GM21717 (cell line): ENCODE results near the gene STK26.
"Not testable (repeated sequence)": the region's sequence is repeated elsewhere in the genome, so short reads cannot be mapped to it uniquely, and the experiment has no call there.

Source experiments
- ATAC-seq: cut with Tn5 transposase; IDR thresholded peaks from one replicate; pipeline ENCODE4 v1.9.1; 2021; ENCODE audit warnings: mild to moderate bottlenecking, moderate library complexity; ENCODE audit not compliant: unreplicated experiment

Gene STK26

DNA sequence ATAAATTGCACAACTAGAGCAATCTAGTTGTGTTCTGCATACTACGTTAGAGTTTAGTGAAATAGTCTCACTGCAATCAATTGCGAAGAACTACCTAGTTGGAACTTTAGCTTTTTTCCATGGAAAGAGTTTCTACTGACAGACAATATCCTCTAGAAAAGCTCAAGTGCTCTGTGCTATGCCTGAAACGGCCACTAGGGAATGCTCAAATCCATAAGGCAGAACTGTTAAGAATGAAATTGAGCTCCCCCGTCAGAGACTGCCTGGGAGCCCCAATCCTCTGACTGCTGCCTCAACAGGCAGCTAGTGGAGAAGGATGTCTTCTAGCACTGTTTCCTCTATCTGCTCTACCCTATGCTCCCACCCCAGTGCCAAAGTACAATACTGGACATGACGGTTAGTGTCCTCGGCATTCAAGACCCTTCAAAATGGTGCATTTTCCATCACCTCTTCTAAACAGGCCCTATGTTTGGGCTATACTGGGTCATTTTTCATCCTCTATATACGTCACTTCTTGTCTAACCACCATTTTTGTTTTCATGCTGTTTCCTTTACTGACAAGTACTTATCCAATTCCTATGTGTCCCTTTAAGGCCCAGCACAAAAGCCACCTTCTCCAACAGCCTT, 69.5 kb downstream of the STK26 start:
- ATAC-seq = peak; percentile 87

DNA sequence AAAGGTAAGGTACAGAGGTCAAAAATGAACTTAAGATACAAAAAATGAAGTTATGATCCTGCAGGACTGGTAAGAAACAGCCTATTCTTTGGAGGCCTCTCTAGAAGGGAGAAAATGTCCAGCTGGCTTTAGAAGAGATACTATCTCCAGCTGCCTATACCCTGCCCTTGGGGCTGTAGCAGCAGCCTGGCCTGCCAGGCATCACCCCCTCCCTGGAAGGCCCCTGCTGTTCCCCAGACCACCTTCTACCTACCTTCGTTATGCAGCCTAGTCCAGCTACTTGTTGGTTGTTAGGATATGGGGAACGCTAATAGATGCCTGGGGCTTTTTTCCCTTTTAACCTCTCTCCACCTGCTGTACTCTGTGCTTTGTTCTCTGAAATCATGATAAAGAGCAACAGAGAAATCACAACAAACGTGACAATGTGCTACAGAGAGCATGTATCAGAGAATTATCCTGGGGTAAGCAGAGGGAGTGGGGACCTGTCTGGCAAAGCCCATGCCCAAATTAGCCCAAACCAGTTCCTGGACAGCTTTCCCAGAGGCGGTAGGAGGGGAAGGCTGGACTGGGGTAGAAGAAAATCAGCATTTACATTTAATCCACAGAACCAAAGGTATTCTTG, 70.2 kb downstream of the STK26 start:
- ATAC-seq = no peak

DNA sequence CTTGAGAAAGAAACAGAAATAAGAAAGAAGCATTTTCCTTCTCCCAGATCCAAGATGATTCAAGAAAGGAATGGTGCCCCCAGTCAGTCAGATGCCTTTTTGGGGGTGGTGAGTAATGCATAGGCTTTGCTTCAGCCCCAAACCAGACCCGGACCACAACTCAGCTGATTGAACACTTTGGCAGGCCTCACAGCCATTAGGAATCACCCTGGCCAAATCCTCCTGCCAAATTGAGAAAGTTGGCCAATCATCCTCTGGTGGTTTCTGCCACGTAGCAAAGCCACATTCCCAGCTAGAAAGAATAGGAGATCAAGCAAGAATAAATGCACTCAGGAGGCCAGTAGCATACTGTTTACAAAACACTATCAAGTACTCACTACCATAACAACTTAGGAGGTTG, 71.1 kb downstream of the STK26 start:
- ATAC-seq = no peak

DNA sequence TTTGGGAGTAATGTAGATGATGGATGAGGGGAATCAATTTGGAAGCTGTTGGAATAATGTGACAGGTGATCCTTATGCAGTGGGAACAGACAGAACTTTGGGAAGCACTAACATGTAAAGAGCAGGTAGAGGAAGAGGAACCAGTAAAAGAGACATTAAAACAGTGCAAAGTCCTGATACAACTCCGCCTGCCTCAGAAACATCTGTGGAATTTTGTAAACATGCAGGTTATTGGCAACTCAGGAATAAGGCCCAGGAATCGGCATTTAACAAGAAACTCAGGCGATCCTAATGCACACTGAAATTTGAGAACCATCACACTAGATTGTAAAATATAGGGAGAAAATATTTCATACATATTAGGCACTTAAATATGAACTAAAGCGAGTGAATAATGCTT, 75.6 kb downstream of the STK26 start:
- not testable (repeated sequence) for ATAC-seq

DNA sequence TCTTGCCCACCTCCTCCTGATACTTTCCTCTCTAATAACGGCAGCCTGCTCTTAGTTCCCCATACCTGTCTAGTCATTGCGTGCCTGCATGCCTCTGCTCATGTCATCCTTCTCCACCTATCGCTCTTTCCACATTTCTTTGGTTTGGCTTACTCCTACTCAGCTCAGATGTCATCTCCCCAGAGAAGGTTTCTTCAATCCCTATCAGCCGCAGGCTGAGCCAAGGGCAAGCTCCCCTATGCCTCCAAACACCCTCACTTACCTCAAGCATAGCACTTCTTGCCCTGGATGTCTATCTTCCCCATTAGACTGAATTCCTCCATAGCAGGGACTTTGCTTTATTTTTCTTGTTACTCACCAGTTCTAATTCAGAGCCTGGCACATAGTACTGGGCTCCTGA, 78.1 kb downstream of the STK26 start:
- no peak for ATAC-seq

DNA sequence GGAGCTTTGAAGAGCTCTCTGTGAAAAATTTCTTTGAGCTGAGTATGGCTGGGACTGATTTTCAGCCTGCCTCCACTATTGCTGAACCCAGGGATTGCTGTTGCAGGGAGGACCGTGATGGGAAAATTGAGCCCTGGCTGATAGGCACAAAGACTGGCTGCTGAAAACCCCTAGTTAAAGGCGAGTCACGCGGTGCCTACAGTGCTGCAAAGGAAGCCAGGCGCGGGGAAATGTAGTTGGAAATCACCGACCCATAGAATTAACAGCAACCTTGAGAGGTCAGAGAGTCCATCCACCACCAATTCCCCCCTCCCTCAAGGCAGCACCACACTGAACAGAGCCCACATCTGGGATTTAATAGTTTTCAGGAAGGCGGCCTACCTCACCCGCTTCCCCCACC, 78.7 kb downstream of the STK26 start:
- no peak for ATAC-seq

DNA sequence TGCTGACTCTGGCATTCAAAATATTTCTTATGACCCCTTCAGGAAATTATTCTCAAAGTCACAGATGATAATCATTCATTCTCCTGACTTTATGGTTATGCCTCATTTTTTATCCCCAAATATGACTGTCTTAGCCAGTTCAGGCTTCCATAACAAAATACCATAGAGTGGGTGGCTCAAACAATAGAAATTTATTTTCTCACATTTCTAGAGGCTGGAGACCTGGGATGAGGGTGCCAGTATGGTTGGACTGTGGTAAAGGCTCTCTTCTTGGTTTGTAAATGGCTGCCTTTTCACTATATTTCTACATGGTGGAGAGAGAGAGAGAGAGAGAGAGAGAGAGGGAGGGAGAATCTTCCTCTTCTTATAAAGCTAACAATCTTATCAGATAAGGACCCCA, 84.2 kb downstream of the STK26 start:
- no peak for ATAC-seq

DNA sequence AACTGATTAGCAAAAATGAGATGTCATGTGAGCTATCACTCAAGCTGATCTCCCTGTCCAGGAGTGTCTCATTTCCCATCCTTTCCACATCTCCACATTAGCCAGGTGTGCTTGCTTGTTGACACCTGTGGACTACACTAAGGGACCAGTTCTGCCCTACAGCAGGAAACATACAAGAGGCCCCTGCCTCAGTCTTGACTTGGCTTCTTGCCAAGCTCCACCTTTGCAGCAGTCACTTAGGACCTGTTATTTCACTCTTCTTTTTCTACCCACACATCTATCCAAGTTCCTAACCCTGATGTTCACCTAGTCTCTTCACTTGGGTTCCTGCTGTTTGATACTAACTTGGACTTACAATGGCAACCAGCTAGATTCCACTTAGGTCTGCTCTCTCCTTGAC, 91.5 kb downstream of the STK26 start:
- no peak for ATAC-seq

DNA sequence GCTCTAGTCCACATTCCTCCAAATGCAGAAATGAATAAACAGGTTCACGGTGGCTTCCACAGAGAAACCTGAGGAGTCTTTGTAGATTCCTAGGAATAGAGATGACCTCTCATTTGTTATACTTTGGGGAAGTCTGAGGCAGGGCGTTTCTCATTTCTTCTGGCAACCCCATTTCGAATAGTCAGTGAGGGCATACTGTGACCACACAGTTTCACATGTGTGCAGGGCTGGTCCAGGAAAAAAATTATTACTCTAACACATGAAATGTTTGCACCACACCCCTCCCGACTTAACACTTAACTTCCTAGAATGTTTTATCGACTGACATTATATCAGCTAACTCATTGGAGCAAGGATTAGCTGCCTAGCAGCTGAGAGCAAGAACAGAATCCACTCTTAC, 92.7 kb downstream of the STK26 start:
- no peak for ATAC-seq

DNA sequence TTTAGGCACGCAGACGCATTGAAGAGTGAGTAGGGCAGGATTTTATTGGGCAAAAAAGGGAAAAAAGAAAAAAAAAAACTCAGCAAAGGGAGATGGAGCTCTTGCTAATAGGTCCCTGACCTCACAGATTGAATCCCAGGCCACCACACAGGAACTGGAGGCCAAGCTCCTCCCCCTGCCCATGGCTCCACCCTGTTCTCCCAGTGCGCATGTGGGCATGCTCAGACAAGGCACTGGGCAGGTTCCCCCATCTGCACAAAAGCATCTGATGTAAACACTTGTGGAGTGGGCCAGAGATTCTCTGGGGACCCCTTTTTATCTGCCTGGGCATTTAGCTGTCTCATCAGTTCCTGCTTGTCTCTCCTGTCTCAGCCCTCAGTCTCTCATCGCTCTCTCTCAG, 95.3 kb downstream of the STK26 start:
- ATAC-seq = no peak

DNA sequence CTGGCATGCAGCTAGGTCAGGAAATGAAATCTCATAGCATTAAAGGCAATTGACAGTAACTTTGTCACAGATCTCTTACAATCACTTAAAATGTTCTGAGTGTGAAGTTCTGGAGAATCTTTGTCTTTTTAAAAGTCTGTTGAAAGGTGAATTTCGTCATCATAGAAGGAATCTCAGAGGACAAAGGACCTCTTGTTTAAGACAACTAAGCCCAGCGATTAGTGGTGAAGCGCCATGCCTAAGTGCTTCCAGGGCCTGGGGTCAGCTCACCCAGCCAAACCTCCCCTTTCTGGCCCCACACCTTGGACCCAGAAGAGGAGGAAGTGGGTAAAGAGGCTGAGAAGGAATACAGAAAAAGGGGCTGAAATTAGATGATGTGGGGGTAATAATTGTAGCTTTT, 96.2 kb downstream of the STK26 start:
- no peak for ATAC-seq

DNA sequence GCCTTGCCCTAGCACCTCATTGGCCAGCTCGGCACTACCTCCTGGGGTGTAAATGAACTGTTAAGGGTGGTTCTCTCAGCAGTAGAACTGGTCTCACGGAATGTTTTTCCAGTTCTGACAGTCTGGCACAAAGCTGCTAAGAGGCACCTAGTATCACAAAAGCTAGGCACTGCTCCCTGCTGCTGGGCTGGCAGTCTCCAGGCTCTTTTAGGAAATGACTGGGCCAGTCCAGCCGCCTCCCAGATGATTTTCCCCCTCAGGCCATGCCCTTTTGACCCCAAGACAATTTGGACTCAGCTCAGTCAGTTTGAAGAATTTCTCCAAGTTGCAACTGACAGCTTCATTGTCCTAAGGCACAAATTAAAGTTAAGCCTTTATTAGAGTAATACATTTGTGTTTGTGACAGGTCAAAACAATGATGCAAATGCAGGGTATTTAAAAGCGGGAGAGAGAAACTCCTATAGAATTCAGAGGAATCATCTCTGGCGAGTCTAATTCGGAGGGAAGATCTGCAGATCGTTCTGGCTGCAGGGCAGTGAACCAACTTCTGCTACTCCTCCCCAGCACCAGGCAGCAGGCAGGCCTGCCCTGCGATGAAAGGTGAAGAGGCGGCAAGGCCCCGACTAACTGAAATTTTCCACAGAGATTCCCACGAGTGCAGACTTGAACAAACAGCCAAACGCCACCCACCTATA, 96.9 kb downstream of the STK26 start:
- no peak for ATAC-seq

DNA sequence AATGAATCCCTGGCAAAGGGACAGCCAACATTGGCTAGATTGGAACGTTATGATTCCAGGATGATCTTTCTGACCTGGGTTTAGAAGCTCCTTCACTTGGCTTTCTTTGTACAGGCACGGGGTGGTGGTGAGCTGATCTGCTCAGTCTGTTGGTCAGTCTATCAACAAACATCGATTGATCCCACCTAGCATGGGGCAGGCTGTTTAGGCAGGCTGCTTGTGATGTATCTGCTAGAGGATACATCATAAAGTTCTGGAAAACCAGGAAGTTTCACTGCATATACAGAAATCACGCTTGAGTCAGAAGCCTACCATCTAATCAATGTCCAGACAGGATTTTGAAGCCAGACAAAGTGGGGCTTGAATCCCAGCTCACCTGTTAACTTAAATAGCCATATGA, 97.8 kb downstream of the STK26 start:
- no peak for ATAC-seq
